ENCODE results near the gene FUT8. TPM values are rescaled to one million over a fixed set of nuclear protein-coding genes. Genes with fewer than 3 reads are reported as not detected.

Gene FUT8
- total RNA-seq, 1 donor from 2014 or later, result 131 TPM

DNA sequence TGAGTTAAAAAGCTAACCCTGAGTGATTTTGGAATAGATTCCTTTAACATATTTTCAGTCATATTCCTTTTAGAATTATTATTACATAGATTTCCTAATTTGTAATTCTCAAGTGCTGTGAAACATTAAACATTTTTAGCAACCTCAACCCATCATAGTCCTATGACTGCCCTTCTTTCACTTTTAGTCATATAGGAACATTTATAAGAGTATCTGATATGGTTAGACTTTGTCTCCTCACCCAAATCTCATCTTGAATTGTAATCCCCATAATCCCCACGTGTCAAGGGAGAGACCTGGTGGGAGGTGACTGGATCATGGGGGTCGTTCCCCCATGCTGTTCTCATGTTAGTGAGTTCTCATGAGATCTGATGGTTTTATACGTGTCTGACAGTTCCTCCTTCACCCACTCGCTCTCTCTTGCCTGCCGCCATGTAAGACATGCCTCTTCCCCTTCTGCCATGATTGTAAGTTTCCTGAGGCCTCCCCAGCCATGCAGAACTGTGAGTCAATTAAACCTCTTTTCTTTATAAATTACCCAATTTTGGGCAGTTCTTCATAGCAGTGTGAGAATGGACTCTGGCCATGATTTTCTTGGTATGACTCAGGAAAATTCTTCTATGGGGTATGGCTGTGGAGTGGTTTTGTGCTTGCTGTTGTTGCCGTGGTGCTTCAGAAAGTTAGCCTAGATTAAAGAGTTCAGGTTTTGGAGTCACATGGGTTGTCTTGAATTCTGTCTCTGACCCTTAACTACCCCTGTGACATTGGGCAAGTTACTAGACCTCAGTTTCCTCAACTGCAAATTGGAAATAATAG lies 83.9 kb downstream of the FUT8 start:
- no peak overlapping the region for H3K27ac Mint-ChIP-seq
- no peaks in the 10 kb centered on the region for H3K4me1 Mint-ChIP-seq

GRCh38 chr14:65499138-65499537 lies 86.6 kb downstream of the FUT8 start:
- Histone ChIP-seq H3K27ac (no peak overlapping the region), H3K4me1 (peaks cover 1% of the 10 kb centered on the region), H3K4me3 (no peak overlapping the region), H3K4me2 (no peak overlapping the region), H3F3A (ENCODE audit: low read depth) (no peaks in the 10 kb centered on the region), H3K79me2 (ENCODE audit: low read depth) (peaks cover 87% of the 10 kb centered on the region), H3K9me3 (ENCODE audit: low read depth) (peaks cover 3% of the 10 kb centered on the region), H2AFZ (replicated peaks) (no peak overlapping the region), H3K36me3 (no peaks in the 10 kb centered on the region), H4K20me1 (ENCODE audit: low read depth) (no peaks in the 10 kb centered on the region), H3K27me3 (no peaks in the 10 kb centered on the region), H3K9ac (no peak overlapping the region)
- Mint-ChIP-seq H3K36me3 (peaks cover 13% of the 10 kb centered on the region), H3K4me1 (no peaks in the 10 kb centered on the region), H3K9me3 (peaks cover 7% of the 10 kb centered on the region), H3K27ac (no peak overlapping the region), H3K4me3 (no peak overlapping the region), H3K27me3 (ENCODE audit: insufficient read depth, low read depth) (no peaks in the 10 kb centered on the region)
- DNase-seq (ENCODE audit: low spot score), result no peak
- TF ChIP-seq CTCF (IDR thresholded peaks at IDR 0.05) (no peak), EZH2 (IDR thresholded peaks at IDR 0.05) (no peak), EZH2phosphoT487 (IDR thresholded peaks at IDR 0.05) (no peak)

More for the DNA sequence above, 83.9 kb downstream of the FUT8 start:
- Histone ChIP-seq H3K27ac (no peak overlapping the region), H3K79me2 (ENCODE audit: low read depth) (peaks cover 87% of the 10 kb centered on the region), H3K4me1 (peaks cover 9% of the 10 kb centered on the region), H3K9me3 (ENCODE audit: low read depth) (peaks cover 3% of the 10 kb centered on the region), H4K20me1 (ENCODE audit: low read depth) (no peaks in the 10 kb centered on the region), H3K4me3 (no peak overlapping the region), H3F3A (ENCODE audit: low read depth) (peaks cover 5% of the 10 kb centered on the region), H3K27me3 (no peaks in the 10 kb centered on the region), H3K4me2 (no peak overlapping the region), H2AFZ (replicated peaks) (no peak overlapping the region), H3K9ac (no peak overlapping the region), H3K36me3 (no peaks in the 10 kb centered on the region)
- no peaks in the 10 kb centered on the region for H3K27me3 Mint-ChIP-seq (ENCODE audit: insufficient read depth, low read depth)
- no peak for TF ChIP-seq EZH2 (IDR thresholded peaks at IDR 0.05)
- no peak for TF ChIP-seq CTCF (IDR thresholded peaks at IDR 0.05)
- TF ChIP-seq EZH2phosphoT487 (IDR thresholded peaks at IDR 0.05), result no peak
- H3K36me3 Mint-ChIP-seq, result peaks cover 13% of the 10 kb centered on the region
- H3K4me3 Mint-ChIP-seq, result no peak overlapping the region
- no peak for DNase-seq (ENCODE audit: low spot score)
- H3K9me3 Mint-ChIP-seq, result peaks cover 7% of the 10 kb centered on the region

GRCh38 chr14:65500075-65500474 lies 87.5 kb downstream of the FUT8 start:
- Histone ChIP-seq H4K20me1 (ENCODE audit: low read depth) (no peaks in the 10 kb centered on the region), H3K9me3 (ENCODE audit: low read depth) (peaks cover 3% of the 10 kb centered on the region), H3K27ac (no peak overlapping the region), H3F3A (ENCODE audit: low read depth) (no peaks in the 10 kb centered on the region), H3K4me3 (no peak overlapping the region), H2AFZ (replicated peaks) (no peak overlapping the region), H3K4me2 (no peak overlapping the region), H3K9ac (no peak overlapping the region), H3K79me2 (ENCODE audit: low read depth) (peaks cover 93% of the 10 kb centered on the region), H3K4me1 (no peaks in the 10 kb centered on the region), H3K27me3 (no peaks in the 10 kb centered on the region), H3K36me3 (no peaks in the 10 kb centered on the region)
- TF ChIP-seq EZH2 (IDR thresholded peaks at IDR 0.05), result no peak
- no peak for TF ChIP-seq EZH2phosphoT487 (IDR thresholded peaks at IDR 0.05)
- TF ChIP-seq CTCF (IDR thresholded peaks at IDR 0.05), result no peak
- DNase-seq (ENCODE audit: low spot score), result no peak
- Mint-ChIP-seq H3K4me3 (no peak overlapping the region), H3K27ac (no peak overlapping the region), H3K4me1 (no peaks in the 10 kb centered on the region), H3K27me3 (ENCODE audit: insufficient read depth, low read depth) (no peaks in the 10 kb centered on the region), H3K36me3 (peaks cover 15% of the 10 kb centered on the region), H3K9me3 (peaks cover 7% of the 10 kb centered on the region)

All from neural progenitor cell (in vitro differentiated cells).